GM23248 (cell line): Measurements from ENCODE around the gene GNMT. TPM values are rescaled to one million over a fixed set of nuclear protein-coding genes. Genes with fewer than 3 reads are reported as not detected.

Source experiments
- DNase-seq: peaks from one replicate; pipeline ENCODE4 v3.0.0-alpha.2; 2015
- H2AFZ ChIP-seq: fragments of 200-600 bp; sonication (generic); 2 replicates; pipeline ENCODE4 v1.6.1; 2016; ENCODE audit warnings: antibody characterized with exemption
- H3F3A ChIP-seq: fragments of 200-600 bp; sonication (generic); 2 replicates; pipeline ENCODE4 v1.6.1; 2016; ENCODE audit warnings: mild to moderate bottlenecking, antibody characterized with exemption, mixed run types; ENCODE audit not compliant: insufficient read depth
- H3K27ac ChIP-seq: fragments of 200-600 bp; sonication (generic); 2 replicates; pipeline ENCODE4 v1.5.1; 2016; ENCODE audit warnings: mild to moderate bottlenecking
- H3K27me3 ChIP-seq: fragments of 200-600 bp; sonication (generic); replicated peaks from 2 replicates; pipeline ENCODE4 v1.6.1; 2016; ENCODE audit warnings: mild to moderate bottlenecking; ENCODE audit not compliant: insufficient read depth
- H3K36me3 ChIP-seq: fragments of 200-600 bp; sonication (generic); 2 replicates; pipeline ENCODE4 v1.6.1; 2016; ENCODE audit warnings: low read depth, mild to moderate bottlenecking
- H3K4me1 ChIP-seq: fragments of 200-600 bp; sonication (generic); 2 replicates; pipeline ENCODE4 v1.6.1; 2016; ENCODE audit warnings: mild to moderate bottlenecking; ENCODE audit not compliant: insufficient read depth
- H3K4me2 ChIP-seq: fragments of 200-600 bp; sonication (generic); one replicate; pipeline ENCODE4 v1.6.1; 2016; ENCODE audit warnings: mild to moderate bottlenecking; ENCODE audit not compliant: unreplicated experiment
- H3K4me3 ChIP-seq: fragments of 200-600 bp; sonication (generic); 2 replicates; pipeline ENCODE4 v1.5.1; 2016; ENCODE audit warnings: mild to moderate bottlenecking
- H3K79me2 ChIP-seq: fragments of 200-600 bp; sonication (generic); 2 replicates; pipeline ENCODE4 v1.6.1; 2016; ENCODE audit warnings: mild to moderate bottlenecking; ENCODE audit not compliant: insufficient read depth
- H3K9ac ChIP-seq: fragments of 200-600 bp; sonication (generic); 2 replicates; pipeline ENCODE4 v1.6.1; 2016; ENCODE audit warnings: mild to moderate bottlenecking
- H3K9me2 ChIP-seq: fragments of 200-600 bp; sonication (generic); 2 replicates; pipeline ENCODE4 v1.6.1; 2016; ENCODE audit warnings: mixed run types, mild to moderate bottlenecking, moderate library complexity; ENCODE audit not compliant: insufficient read depth
- H3K9me3 ChIP-seq: fragments of 200-600 bp; sonication (generic); one replicate; pipeline ENCODE4 v1.6.1; 2017; ENCODE audit warnings: low read depth
- H4K20me1 ChIP-seq: fragments of 200-600 bp; sonication (generic); 2 replicates; pipeline ENCODE4 v1.6.0; 2016; ENCODE audit not compliant: insufficient read depth
- EZH2 ChIP-seq: fragments of 200-600 bp; sonication (generic); IDR thresholded peaks from 2 replicates; pipeline ENCODE4 v1.6.1; 2018; ENCODE audit warnings: antibody characterized with exemption, mild to moderate bottlenecking; ENCODE audit not compliant: insufficient read depth, poor library complexity, severe bottlenecking
- EZH2phosphoT487 ChIP-seq: fragments of 200-600 bp; sonication (generic); IDR thresholded peaks from 2 replicates; pipeline ENCODE4 v1.6.1; 2018; ENCODE audit warnings: antibody characterized with exemption, moderate library complexity, mild to moderate bottlenecking, low read depth; ENCODE audit not compliant: insufficient read depth
- WGBS, 2 experiments: methylation state at CpG; one replicate each; pipeline ENCODE4 v1.1.6; 2015 to 2017; ENCODE audit warnings: low lambda C conversion rate in 2 of 2, low coverage in 1 of 2; ENCODE audit errors: missing lambda C conversion rate in 2 of 2; 5-methylcytosine and 5-hydroxymethylcytosine counted together
- in situ Hi-C: fragments of 300-500 bp; cut with MboI; formaldehyde crosslinking; loops from 2 replicates; pipeline ENCODE4 v1.15.0; 2020
- polyA plus RNA-seq: library from polyadenylated mRNA; unstranded; fragments of >200 nt; fragmentation: Nextera tagmentation; extraction: Ambion mirVana; gene quantifications from 2 replicates; pipeline ENCODE4 v1.2.1, GENCODE V29; 2016
- total RNA-seq: library from RNA; depleted of rRNA; stranded (reverse); fragments of >200 nt; shearing (Covaris generic); gene quantifications from 2 replicates; pipeline ENCODE4 v1.2.3, GENCODE V29; 2014

GNMT gene
- total and polyA plus RNA-seq, 2 experiments from 2014 or later, result not detected

DNA sequence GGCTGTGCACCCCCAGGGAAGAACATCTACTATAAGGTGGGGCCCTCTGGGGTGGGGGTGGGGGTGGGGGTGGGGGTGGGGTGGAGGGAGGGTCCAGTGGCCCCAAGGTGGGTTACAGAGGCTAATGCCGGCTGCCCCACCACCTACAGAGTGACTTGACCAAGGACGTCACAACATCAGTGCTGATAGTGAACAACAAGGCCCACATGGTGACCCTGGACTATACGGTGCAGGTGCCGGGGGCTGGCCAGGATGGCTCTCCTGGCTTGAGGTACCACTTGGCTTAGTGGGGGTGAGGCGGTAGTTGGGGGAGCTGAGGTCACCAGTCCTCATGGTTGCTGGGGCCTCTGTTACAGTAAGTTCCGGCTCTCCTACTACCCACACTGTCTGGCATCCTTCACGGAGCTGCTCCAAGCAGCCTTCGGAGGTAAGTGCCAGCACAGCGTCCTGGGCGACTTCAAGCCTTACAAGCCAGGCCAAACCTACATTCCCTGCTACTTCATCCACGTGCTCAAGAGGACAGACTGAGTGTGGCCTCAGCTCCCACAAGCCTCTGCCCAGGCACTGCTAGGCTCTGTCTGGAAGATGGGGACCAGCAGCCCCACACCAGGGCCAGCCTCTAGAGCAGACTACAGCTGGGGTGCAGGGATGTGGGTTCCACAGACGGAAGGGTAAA lies 2.8 kb downstream of the GNMT start:
- Histone ChIP-seq H3K79me2 (no peaks in the 10 kb centered on the region), H3K9me3 (no peaks in the 10 kb centered on the region), H3K27ac (no peak overlapping the region), H3K4me1 (0 out of 2 replicates have a peak, but pooled peaks cover 4% of the 10 kb centered on the region), H4K20me1 (no peaks in the 10 kb centered on the region), H3K9me2 (no peaks in the 10 kb centered on the region), H3F3A (no peaks in the 10 kb centered on the region), H3K4me2 (no peak overlapping the region), H3K9ac (no peak overlapping the region), H3K36me3 (no peaks in the 10 kb centered on the region), H2AFZ (no peak overlapping the region), H3K4me3 (no peak overlapping the region), H3K27me3 (no peaks in the 10 kb centered on the region)
- no peak for DNase-seq
- TF ChIP-seq EZH2, result no peak
- no peak for TF ChIP-seq EZH2phosphoT487
- WGBS, 2 experiments, result 81 to 84% methylated on average over 12 of the region's 12 CpGs
- in situ Hi-C loops, result no loop called here

DNA sequence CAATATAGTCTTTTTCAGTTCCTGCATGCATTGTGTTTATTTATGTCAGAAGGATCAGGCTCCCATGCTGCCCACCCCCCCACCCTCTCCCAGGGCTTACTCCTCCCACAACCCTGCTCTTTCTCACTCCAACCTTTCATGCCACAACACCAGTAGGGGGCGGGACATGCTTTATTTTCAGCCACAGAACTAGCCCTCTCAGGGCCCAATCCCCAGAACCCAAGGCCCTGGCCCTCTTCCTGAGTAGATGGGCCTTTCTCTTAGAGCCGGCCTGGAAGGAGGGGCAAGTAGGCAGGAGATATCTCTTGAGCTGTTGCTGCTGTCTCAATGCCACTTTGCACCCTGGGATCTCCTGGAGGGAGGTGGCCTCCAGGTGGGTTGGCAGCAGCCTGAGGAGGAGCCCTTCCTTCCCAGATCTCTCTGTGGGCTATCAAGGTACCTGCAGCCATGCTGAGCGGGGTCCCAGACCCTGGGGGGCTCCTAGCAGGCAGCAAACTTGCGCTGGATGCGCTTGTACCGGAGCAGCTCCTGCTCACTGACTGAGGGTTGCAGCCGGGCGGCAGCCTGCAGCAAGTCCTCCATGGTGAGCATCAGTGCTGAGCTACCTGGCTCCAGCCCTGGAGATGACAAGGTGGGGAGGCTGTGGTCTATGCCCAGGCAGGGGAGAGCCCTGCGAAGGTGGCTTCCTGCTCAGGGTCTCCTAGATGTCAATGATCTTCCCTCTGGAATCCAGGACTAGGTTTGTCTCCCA lies 3.5 kb downstream of the GNMT start:
- Histone ChIP-seq H3K27me3 (no peaks in the 10 kb centered on the region), H3K9me2 (no peaks in the 10 kb centered on the region), H3K36me3 (no peaks in the 10 kb centered on the region), H3K4me2 (no peak overlapping the region), H3K79me2 (no peaks in the 10 kb centered on the region), H3F3A (no peaks in the 10 kb centered on the region), H3K27ac (no peak overlapping the region), H3K9ac (no peak overlapping the region), H3K4me1 (0 out of 2 replicates have a peak, but pooled peaks cover 4% of the 10 kb centered on the region), H3K9me3 (no peaks in the 10 kb centered on the region), H2AFZ (no peak overlapping the region), H3K4me3 (no peak overlapping the region), H4K20me1 (no peaks in the 10 kb centered on the region)
- in situ Hi-C loops, result no loop called here
- TF ChIP-seq EZH2 (no peak), EZH2phosphoT487 (no peak)
- 82 to 84% methylated on average over 7 to 9 of the region's 9 CpGs for WGBS, 2 experiments
- peak; percentile 55 for DNase-seq

DNA sequence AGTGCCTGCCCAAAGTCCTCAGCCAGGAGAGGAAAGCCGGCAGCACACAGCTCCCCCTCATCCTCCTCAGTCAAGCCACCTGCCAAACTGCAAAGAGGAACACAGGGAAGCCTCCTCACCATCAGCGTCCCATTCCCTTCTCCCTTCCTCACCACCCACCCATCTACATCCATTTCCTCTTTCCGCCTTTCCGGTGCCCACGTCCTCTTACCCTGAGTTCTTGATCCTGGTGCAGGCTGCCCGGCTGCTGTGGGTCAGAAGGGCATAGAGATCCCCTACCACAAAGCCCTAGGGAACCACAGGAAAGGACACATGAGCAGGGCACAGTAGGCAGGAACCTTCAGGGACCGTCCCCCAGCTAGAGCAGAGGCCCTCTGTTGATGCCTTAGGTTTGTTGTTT lies 6.0 kb downstream of the GNMT start:
- no peak for TF ChIP-seq EZH2
- Histone ChIP-seq H3K36me3 (no peaks in the 10 kb centered on the region), H3K9me2 (no peaks in the 10 kb centered on the region), H3K27me3 (no peaks in the 10 kb centered on the region), H3F3A (no peaks in the 10 kb centered on the region; the same call in 1 of the 2 replicates), H4K20me1 (no peaks in the 10 kb centered on the region; the same call in 1 of the 2 replicates), H3K79me2 (no peaks in the 10 kb centered on the region; the same call in 1 of the 2 replicates), H3K4me3 (no peak overlapping the region), H3K27ac (no peak overlapping the region), H3K4me1 (peaks cover 6% of the 10 kb centered on the region; the same call in 1 of the 2 replicates), H3K9ac (no peak overlapping the region), H3K9me3 (no peaks in the 10 kb centered on the region), H2AFZ (no peak overlapping the region), H3K4me2 (no peak overlapping the region)
- DNase-seq, result no peak
- WGBS, 2 experiments, result 72 to 77% methylated on average over 7 of the region's 7 CpGs
- in situ Hi-C loops, result no loop called here

DNA sequence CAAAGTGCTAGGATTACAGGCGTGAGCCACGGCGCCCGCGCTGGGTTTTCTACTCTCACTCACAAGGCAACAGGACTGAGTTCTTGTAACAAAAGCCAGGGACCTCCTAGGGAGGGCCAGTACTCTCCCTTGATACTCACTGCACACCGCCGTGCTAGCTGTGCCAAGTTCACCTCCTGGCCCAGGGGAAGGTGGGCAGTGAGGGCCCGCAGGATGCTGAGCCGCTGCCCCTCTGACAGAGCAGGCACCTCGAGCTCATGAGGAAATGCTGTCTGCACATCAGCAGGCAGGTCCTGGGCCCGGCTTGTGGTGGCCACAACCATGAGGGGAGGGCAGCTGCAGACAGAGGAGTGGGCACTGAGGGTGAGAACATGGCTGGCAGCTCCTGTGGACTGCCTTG lies 6.7 kb downstream of the GNMT start:
- Histone ChIP-seq H3K79me2 (no peaks in the 10 kb centered on the region; the same call in 1 of the 2 replicates), H4K20me1 (no peaks in the 10 kb centered on the region; the same call in 1 of the 2 replicates), H3K36me3 (no peaks in the 10 kb centered on the region), H3K27ac (no peak overlapping the region), H3K9me3 (no peaks in the 10 kb centered on the region), H3K4me2 (no peak overlapping the region), H3K27me3 (no peaks in the 10 kb centered on the region), H2AFZ (no peak overlapping the region), H3K4me1 (peaks cover 6% of the 10 kb centered on the region; the same call in 1 of the 2 replicates), H3K9ac (no peak overlapping the region), H3K4me3 (no peak overlapping the region), H3F3A (no peaks in the 10 kb centered on the region; the same call in 1 of the 2 replicates), H3K9me2 (no peaks in the 10 kb centered on the region)
- WGBS, 2 experiments, result 79 to 85% methylated on average over 6 to 11 of the region's 11 CpGs
- TF ChIP-seq EZH2phosphoT487, result no peak
- TF ChIP-seq EZH2, result no peak
- no peak for DNase-seq
- in situ Hi-C loops, result no loop called here
